ENCODE data around the gene KCP.
A peak's percentile ranks its signal among the peaks of the same experiment; 100 is the strongest.

KCP gene

GRCh38 chr7:128865996-128866877 is 44.3 kb downstream of the KCP start:
- TF ChIP-seq CTCF (IDR thresholded peaks at IDR 0.05; ENCODE audit: poor library complexity, severe bottlenecking), result no peak
- Histone ChIP-seq H3K4me1 (ENCODE audit: insufficient read depth, poor library complexity, severe bottlenecking) (peaks cover 26% of the 10 kb centered on the region), H3K9me3 (ENCODE audit: severe bottlenecking) (no peaks in the 10 kb centered on the region), H3K4me3 (ENCODE audit: severe bottlenecking) (no peak overlapping the region), H3K36me3 (ENCODE audit: low read depth) (peaks cover 9% of the 10 kb centered on the region), H3K27ac (ENCODE audit: poor library complexity, severe bottlenecking) (no peak overlapping the region), H3K27me3 (ENCODE audit: insufficient read depth, poor library complexity, severe bottlenecking) (no peaks in the 10 kb centered on the region)
- ATAC-seq (ENCODE audit: low read depth) (no peak), DNase-seq (ENCODE audit: low spot score) (no peak)

GRCh38 chr7:128865303-128865702 is 45.2 kb downstream of the KCP start:
- H3K4me3 ChIP-seq (ENCODE audit: severe bottlenecking), result no peak overlapping the region
- TF ChIP-seq CTCF (IDR thresholded peaks at IDR 0.05; ENCODE audit: poor library complexity, severe bottlenecking), result no peak
- no peak for DNase-seq (ENCODE audit: low spot score)
- H3K36me3 ChIP-seq (ENCODE audit: low read depth), result peaks cover 9% of the 10 kb centered on the region
- no peak for ATAC-seq (ENCODE audit: low read depth)
- H3K27ac ChIP-seq (ENCODE audit: poor library complexity, severe bottlenecking), result no peak overlapping the region
- H3K9me3 ChIP-seq (ENCODE audit: severe bottlenecking), result no peaks in the 10 kb centered on the region
- H3K4me1 ChIP-seq (ENCODE audit: insufficient read depth, poor library complexity, severe bottlenecking), result peaks cover 26% of the 10 kb centered on the region
- no peaks in the 10 kb centered on the region for H3K27me3 ChIP-seq (ENCODE audit: insufficient read depth, poor library complexity, severe bottlenecking)

GRCh38 chr7:128863433-128863989 is 47.0 kb downstream of the KCP start:
- peaks cover 9% of the 10 kb centered on the region for H3K36me3 ChIP-seq (ENCODE audit: low read depth)
- ATAC-seq (ENCODE audit: low read depth) (peak; percentile 65), DNase-seq (ENCODE audit: low spot score) (no peak)
- peak overlapping the region; percentile 45 for H3K27ac ChIP-seq (ENCODE audit: poor library complexity, severe bottlenecking)
- no peaks in the 10 kb centered on the region for H3K9me3 ChIP-seq (ENCODE audit: severe bottlenecking)
- TF ChIP-seq CTCF (IDR thresholded peaks at IDR 0.05; ENCODE audit: poor library complexity, severe bottlenecking), result peak; percentile 53
- no peaks in the 10 kb centered on the region for H3K27me3 ChIP-seq (ENCODE audit: insufficient read depth, poor library complexity, severe bottlenecking)
- peak overlapping the region; percentile 48 for H3K4me3 ChIP-seq (ENCODE audit: severe bottlenecking)
- H3K4me1 ChIP-seq (ENCODE audit: insufficient read depth, poor library complexity, severe bottlenecking), result peaks cover 21% of the 10 kb centered on the region

GRCh38 chr7:128862571-128863432 is 47.7 kb downstream of the KCP start, which contains the start of gene ATP6V1F:
Gene ATP6V1F, plus strand, starts transcription at chr7:128862856. Its CDS starts 49 bp downstream, at chr7:128862905.
- peak; percentile 93 for DNase-seq (ENCODE audit: low spot score)
- Histone ChIP-seq H3K4me3 (ENCODE audit: severe bottlenecking) (peak within 1 kb of the TSS; percentile 48), H3K36me3 (ENCODE audit: low read depth) (peaks cover 9% of the 10 kb centered on the region), H3K9me3 (ENCODE audit: severe bottlenecking) (no peaks in the 10 kb centered on the region), H3K4me1 (ENCODE audit: insufficient read depth, poor library complexity, severe bottlenecking) (peaks cover 14% of the 10 kb centered on the region), H3K27me3 (ENCODE audit: insufficient read depth, poor library complexity, severe bottlenecking) (no peaks in the 10 kb centered on the region), H3K27ac (ENCODE audit: poor library complexity, severe bottlenecking) (peak within 1 kb of the TSS; percentile 45)
- no peak for TF ChIP-seq CTCF (IDR thresholded peaks at IDR 0.05; ENCODE audit: poor library complexity, severe bottlenecking)
- peak; percentile 85 for ATAC-seq (ENCODE audit: low read depth)
